WTC11 (cell line): ENCODE measurements around the gene OBP2B. TPM values are rescaled to one million over a fixed set of nuclear protein-coding genes. Genes with fewer than 3 reads are reported as not detected.

ENCODE experiments used
- ATAC-seq: fragments of 200-7000 bp; cut with Tn5 transposase; 2 replicates; pipeline ENCODE4 v1.10.0; 2021; ENCODE audit warnings: mild to moderate bottlenecking, moderate library complexity
- CTCF ChIA-PET: fragments of 300-600 bp; sonication (Branson Sonifier 250); formaldehyde crosslinking; loops from one replicate; lab custom pipeline; 2021; ENCODE audit warnings: antibody characterized with exemption; lab: Charles Lee
- POLR2A ChIA-PET: fragments of 350-600 bp; sonication (Branson Sonifier 250); formaldehyde crosslinking; loops from one replicate; lab custom pipeline; 2021; ENCODE audit warnings: antibody characterized with exemption; lab: Charles Lee
- DNase-seq: peaks from one replicate; pipeline ENCODE4 v3.0.0; 2021; ENCODE audit warnings: low spot score
- H3K27ac Mint-ChIP-seq: 2 replicates; pipeline ENCODE4 v1.8.0; 2021; ENCODE audit warnings: mixed read lengths
- H3K27me3 Mint-ChIP-seq: 2 replicates; pipeline ENCODE4 v1.8.0; 2021; ENCODE audit warnings: low read depth, mild to moderate bottlenecking, moderate library complexity, mixed read lengths
- H3K36me3 Mint-ChIP-seq: 2 replicates; pipeline ENCODE4 v1.8.0; 2021; ENCODE audit warnings: mixed read lengths
- H3K4me1 Mint-ChIP-seq: 2 replicates; pipeline ENCODE4 v1.8.0; 2022; ENCODE audit warnings: mixed read lengths
- H3K4me3 Mint-ChIP-seq: 2 replicates; pipeline ENCODE4 v1.8.0; 2021; ENCODE audit warnings: mild to moderate bottlenecking, moderate library complexity, mixed read lengths
- H3K9me3 Mint-ChIP-seq: 2 replicates; pipeline ENCODE4 v1.8.0; 2021; ENCODE audit warnings: mixed read lengths
- CREM ChIP-seq: sonication (generic); formaldehyde crosslinking; IDR thresholded peaks from 2 replicates; pipeline ENCODE4 v1.8.1; 2022; ENCODE audit warnings: mild to moderate bottlenecking, missing genetic modification reagents, moderate library complexity
- GRHL2 ChIP-seq: fragments of 250-450 bp; sonication (Bioruptor Pico); IDR thresholded peaks from 2 replicates; pipeline ENCODE4 v1.8.0; 2022; ENCODE audit warnings: mild to moderate bottlenecking, moderate library complexity; ENCODE audit not compliant: insufficient replicate concordance, severe bottlenecking
- NFYB ChIP-seq: sonication (generic); formaldehyde crosslinking; conservative IDR thresholded peaks from 2 replicates; pipeline ENCODE4 v1.8.0; 2022; ENCODE audit warnings: low read depth, missing genetic modification reagents
- OVOL2 ChIP-seq: fragments of 250-450 bp; sonication (Bioruptor Pico); IDR thresholded peaks from 2 replicates; pipeline ENCODE4 v1.9.0; 2021; ENCODE audit warnings: mild to moderate bottlenecking, borderline replicate concordance
- SOX15 ChIP-seq: fragments of 250-450 bp; sonication (Bioruptor Pico); IDR thresholded peaks from 2 replicates; pipeline ENCODE4 v1.9.0; 2021; ENCODE audit warnings: mild to moderate bottlenecking
- total RNA-seq: library from RNA; stranded (reverse); gene quantifications from 3 replicates; pipeline ENCODE4 v1.2.3, GENCODE V29; 2021
- TF ChIP-seq, protein P1 (sequence below): fragments of 200-600 bp; IDR thresholded peaks from 2 replicates; pipeline ENCODE4 v1.8.0; 2022; ENCODE audit warnings: antibody characterized with exemption
- TF ChIP-seq, protein P2 (sequence below): sonication (generic); formaldehyde crosslinking; IDR thresholded peaks from 2 replicates; pipeline ENCODE4 v1.8.0; 2022; ENCODE audit warnings: mild to moderate bottlenecking, missing genetic modification reagents
- TF ChIP-seq, protein P3 (sequence below): sonication (generic); formaldehyde crosslinking; IDR thresholded peaks from 2 replicates; pipeline ENCODE4 v1.8.1; 2022; ENCODE audit warnings: missing genetic modification reagents, borderline replicate concordance
- TF ChIP-seq, protein P4 (sequence below): sonication (generic); formaldehyde crosslinking; IDR thresholded peaks from 2 replicates; pipeline ENCODE4 v1.8.0; 2022; ENCODE audit warnings: mild to moderate bottlenecking, missing genetic modification reagents
- TF ChIP-seq, protein P5 (sequence below): sonication (generic); formaldehyde crosslinking; IDR thresholded peaks from 2 replicates; pipeline ENCODE4 v1.8.1; 2023; ENCODE audit warnings: mild to moderate bottlenecking, missing genetic modification reagents, moderate library complexity
- TF ChIP-seq, protein P6 (sequence below): fragments of 250-450 bp; sonication (Bioruptor Pico); IDR thresholded peaks from 2 replicates; pipeline ENCODE4 v1.9.0; 2021; ENCODE audit warnings: mild to moderate bottlenecking
- TF ChIP-seq, protein P7 (sequence below): fragments of 250-450 bp; sonication (Bioruptor Pico); conservative IDR thresholded peaks from 2 replicates; pipeline ENCODE4 v1.9.0; 2021; ENCODE audit warnings: mild to moderate bottlenecking

OBP2B gene
- total RNA-seq, 1 experiment from 2014 or later: not detected

DNA sequence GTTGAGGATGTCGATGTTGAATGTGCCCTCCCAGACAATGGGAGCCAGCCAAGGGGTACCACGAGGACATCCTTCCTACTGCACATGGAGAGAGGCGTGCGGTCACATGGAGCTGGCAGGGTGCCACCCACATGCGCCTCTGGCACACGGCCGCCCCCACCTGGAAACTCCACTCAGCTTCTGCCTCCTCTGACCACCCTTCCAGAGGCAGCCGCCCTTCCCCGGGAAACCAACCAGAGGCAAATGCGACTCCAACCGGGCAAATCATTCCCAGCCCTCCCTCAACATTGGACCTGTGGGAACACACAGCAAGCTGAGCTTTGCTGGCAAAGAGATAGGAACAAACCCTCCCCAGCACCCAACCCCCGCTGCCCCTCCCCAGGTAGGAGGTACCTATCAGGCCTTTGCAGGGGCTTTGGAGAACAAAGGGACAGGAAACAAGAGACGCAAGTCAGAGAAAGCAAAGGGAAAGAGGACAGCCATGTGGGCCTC, 48.5 kb upstream of the OBP2B start:
- ATAC-seq (peak; percentile 57), DNase-seq (no peak)
- no peak overlapping the region for H3K27ac Mint-ChIP-seq
- no peaks in the 10 kb centered on the region for H3K36me3 Mint-ChIP-seq
- ChIA-PET POLR2A (no interaction called here), CTCF (interaction anchor here (0.8 to 3.3 kb wide), 5 partner anchors 19 to 85 kb away, joined by 4 to 23 read pairs (median 4); no protein-coding TSS in a partner anchor)
- peaks cover 11% of the 10 kb centered on the region for H3K4me1 Mint-ChIP-seq
- H3K4me3 Mint-ChIP-seq: no peak overlapping the region
- H3K9me3 Mint-ChIP-seq: no peaks in the 10 kb centered on the region
- H3K27me3 Mint-ChIP-seq: peaks cover 10% of the 10 kb centered on the region; the same call in 1 of the 2 replicates
- TF ChIP-seq, protein P1, sequence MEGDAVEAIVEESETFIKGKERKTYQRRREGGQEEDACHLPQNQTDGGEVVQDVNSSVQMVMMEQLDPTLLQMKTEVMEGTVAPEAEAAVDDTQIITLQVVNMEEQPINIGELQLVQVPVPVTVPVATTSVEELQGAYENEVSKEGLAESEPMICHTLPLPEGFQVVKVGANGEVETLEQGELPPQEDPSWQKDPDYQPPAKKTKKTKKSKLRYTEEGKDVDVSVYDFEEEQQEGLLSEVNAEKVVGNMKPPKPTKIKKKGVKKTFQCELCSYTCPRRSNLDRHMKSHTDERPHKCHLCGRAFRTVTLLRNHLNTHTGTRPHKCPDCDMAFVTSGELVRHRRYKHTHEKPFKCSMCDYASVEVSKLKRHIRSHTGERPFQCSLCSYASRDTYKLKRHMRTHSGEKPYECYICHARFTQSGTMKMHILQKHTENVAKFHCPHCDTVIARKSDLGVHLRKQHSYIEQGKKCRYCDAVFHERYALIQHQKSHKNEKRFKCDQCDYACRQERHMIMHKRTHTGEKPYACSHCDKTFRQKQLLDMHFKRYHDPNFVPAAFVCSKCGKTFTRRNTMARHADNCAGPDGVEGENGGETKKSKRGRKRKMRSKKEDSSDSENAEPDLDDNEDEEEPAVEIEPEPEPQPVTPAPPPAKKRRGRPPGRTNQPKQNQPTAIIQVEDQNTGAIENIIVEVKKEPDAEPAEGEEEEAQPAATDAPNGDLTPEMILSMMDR: no peak
- TF ChIP-seq, protein P2, sequence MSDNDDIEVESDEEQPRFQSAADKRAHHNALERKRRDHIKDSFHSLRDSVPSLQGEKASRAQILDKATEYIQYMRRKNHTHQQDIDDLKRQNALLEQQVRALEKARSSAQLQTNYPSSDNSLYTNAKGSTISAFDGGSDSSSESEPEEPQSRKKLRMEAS (CRISPR knock-in tag): 0 out of 2 replicates have a peak, but pooled peaks have one; percentile 25

DNA sequence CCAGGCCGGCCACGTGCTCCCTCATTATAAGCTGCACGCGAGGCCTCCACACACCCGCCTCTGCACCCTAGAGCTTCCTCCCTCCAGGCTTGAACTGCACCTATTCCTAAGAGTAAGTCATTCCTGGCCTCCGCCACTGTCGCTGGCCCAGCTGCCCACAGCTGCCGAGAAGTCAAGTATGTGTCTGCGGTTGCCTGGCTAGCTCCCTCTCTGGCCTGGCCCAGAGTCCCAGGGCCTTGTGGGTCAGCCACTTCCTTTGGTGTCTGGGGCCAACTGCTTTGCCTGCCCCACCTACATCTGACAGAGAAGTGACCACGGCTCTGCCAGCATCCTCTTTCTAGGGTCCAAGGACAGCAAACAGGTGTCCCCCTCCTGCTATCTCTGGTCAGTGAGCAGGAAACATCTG, 47.6 kb upstream of the OBP2B start:
- CTCF ChIA-PET: interaction anchor here (0.8 to 3.3 kb wide), 5 partner anchors 18 to 85 kb away, joined by 4 to 23 read pairs (median 4); no protein-coding TSS in a partner anchor
- DNase-seq (no peak), ATAC-seq (no peak)
- Mint-ChIP-seq H3K4me1 (peaks cover 11% of the 10 kb centered on the region), H3K36me3 (no peaks in the 10 kb centered on the region), H3K27ac (no peak overlapping the region), H3K9me3 (no peaks in the 10 kb centered on the region), H3K27me3 (peaks cover 4% of the 10 kb centered on the region; the same call in 1 of the 2 replicates), H3K4me3 (no peak overlapping the region)
- POLR2A ChIA-PET: interaction anchor here (0.6 kb wide), 1 partner anchor 13 kb away, joined by 6 read pairs; no protein-coding TSS in a partner anchor
- TF ChIP-seq SOX15 (CRISPR knock-in tag) (no peak), CREM (no peak), NFYB (no peak), GRHL2 (no peak), OVOL2 (no peak)
- TF ChIP-seq, protein P3, sequence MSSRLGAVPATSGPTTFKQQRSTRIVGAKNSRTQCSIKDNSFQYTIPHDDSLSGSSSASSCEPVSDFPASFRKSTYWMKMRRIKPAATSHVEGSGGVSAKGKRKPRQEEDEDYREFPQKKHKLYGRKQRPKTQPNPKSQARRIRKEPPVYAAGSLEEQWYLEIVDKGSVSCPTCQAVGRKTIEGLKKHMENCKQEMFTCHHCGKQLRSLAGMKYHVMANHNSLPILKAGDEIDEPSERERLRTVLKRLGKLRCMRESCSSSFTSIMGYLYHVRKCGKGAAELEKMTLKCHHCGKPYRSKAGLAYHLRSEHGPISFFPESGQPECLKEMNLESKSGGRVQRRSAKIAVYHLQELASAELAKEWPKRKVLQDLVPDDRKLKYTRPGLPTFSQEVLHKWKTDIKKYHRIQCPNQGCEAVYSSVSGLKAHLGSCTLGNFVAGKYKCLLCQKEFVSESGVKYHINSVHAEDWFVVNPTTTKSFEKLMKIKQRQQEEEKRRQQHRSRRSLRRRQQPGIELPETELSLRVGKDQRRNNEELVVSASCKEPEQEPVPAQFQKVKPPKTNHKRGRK (CRISPR knock-in tag): no peak
- TF ChIP-seq, protein P4, sequence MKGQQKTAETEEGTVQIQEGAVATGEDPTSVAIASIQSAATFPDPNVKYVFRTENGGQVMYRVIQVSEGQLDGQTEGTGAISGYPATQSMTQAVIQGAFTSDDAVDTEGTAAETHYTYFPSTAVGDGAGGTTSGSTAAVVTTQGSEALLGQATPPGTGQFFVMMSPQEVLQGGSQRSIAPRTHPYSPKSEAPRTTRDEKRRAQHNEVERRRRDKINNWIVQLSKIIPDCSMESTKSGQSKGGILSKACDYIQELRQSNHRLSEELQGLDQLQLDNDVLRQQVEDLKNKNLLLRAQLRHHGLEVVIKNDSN (CRISPR knock-in tag): no peak
- TF ChIP-seq, protein P5, sequence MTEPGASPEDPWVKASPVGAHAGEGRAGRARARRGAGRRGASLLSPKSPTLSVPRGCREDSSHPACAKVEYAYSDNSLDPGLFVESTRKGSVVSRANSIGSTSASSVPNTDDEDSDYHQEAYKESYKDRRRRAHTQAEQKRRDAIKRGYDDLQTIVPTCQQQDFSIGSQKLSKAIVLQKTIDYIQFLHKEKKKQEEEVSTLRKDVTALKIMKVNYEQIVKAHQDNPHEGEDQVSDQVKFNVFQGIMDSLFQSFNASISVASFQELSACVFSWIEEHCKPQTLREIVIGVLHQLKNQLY (CRISPR knock-in tag): no peak
- TF ChIP-seq, protein P6, sequence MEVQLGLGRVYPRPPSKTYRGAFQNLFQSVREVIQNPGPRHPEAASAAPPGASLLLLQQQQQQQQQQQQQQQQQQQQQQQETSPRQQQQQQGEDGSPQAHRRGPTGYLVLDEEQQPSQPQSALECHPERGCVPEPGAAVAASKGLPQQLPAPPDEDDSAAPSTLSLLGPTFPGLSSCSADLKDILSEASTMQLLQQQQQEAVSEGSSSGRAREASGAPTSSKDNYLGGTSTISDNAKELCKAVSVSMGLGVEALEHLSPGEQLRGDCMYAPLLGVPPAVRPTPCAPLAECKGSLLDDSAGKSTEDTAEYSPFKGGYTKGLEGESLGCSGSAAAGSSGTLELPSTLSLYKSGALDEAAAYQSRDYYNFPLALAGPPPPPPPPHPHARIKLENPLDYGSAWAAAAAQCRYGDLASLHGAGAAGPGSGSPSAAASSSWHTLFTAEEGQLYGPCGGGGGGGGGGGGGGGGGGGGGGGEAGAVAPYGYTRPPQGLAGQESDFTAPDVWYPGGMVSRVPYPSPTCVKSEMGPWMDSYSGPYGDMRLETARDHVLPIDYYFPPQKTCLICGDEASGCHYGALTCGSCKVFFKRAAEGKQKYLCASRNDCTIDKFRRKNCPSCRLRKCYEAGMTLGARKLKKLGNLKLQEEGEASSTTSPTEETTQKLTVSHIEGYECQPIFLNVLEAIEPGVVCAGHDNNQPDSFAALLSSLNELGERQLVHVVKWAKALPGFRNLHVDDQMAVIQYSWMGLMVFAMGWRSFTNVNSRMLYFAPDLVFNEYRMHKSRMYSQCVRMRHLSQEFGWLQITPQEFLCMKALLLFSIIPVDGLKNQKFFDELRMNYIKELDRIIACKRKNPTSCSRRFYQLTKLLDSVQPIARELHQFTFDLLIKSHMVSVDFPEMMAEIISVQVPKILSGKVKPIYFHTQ (CRISPR knock-in tag): no peak
- TF ChIP-seq, protein P2 (CRISPR knock-in tag): no peak
- TF ChIP-seq, protein P7, sequence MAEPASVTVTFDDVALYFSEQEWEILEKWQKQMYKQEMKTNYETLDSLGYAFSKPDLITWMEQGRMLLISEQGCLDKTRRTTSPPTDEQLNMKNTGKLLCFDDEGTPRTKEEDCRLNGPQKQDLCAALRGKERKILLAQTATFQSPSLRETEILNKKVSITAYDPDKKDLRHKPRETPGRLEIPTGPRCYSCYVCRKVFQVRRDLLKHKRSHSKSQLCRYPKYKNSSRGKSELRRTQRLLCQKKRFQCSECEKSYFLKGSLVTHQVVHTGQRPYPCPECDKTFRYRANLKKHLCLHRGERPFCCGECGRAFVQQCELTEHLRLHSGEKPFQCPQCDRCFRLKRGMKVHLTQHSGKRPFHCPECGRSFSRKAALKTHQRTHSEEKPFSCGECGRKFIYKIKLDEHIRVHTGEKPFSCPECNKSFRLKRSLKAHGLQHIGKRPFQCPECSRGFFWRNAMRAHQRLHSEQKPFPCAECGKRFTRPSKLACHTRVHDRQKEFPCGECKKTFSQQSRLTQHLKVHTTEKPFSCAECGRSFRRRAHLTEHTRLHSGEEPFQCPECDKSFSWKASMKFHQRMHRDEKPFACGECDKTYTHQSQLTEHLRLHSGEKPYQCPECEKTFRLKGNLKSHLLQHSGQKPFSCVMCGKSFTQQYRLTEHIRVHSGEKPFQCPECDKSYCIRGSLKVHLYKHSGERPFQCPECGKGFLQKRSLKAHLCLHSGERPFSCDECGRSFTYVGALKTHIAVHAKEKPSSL (CRISPR knock-in tag): no peak
